ENCODE data around the gene YY1AP1.
"Not testable (repeated sequence)": the region's sequence is repeated elsewhere in the genome, so short reads cannot be mapped to it uniquely, and the experiment has no call there.

The YY1AP1 gene

GRCh38 chr1:155712636-155713035, 24.1 kb upstream of the YY1AP1 start:
- H3K27ac ChIP-seq (ENCODE audit: insufficient read depth, low read length, poor library complexity, severe bottlenecking); DNase-seq: not testable (repeated sequence)

GRCh38 chr1:155711457-155711856, 22.9 kb upstream of the YY1AP1 start:
- not testable (repeated sequence) for H3K4me1 ChIP-seq (ENCODE audit: control insufficient read depth, insufficient read depth, low read length, poor library complexity, severe bottlenecking); H3K27ac ChIP-seq (ENCODE audit: insufficient read depth, low read length, poor library complexity, severe bottlenecking); H3K27me3 ChIP-seq (replicated peaks; ENCODE audit: control insufficient read depth, insufficient read depth, low read length, poor library complexity, severe bottlenecking); H3K4me3 ChIP-seq (ENCODE audit: insufficient read depth, low read depth, low read length, poor library complexity, severe bottlenecking); DNase-seq; H3K9me3 ChIP-seq (ENCODE audit: control insufficient read depth, low read length); H3K36me3 ChIP-seq (ENCODE audit: control insufficient read depth, insufficient read depth, low read length)

More at GRCh38 chr1:155712636-155713035, 24.1 kb upstream of the YY1AP1 start:
- H3K4me3 ChIP-seq (ENCODE audit: insufficient read depth, low read depth, low read length, poor library complexity, severe bottlenecking); H3K27me3 ChIP-seq (replicated peaks; ENCODE audit: control insufficient read depth, insufficient read depth, low read length, poor library complexity, severe bottlenecking); H3K36me3 ChIP-seq (ENCODE audit: control insufficient read depth, insufficient read depth, low read length); H3K9me3 ChIP-seq (ENCODE audit: control insufficient read depth, low read length); H3K4me1 ChIP-seq (ENCODE audit: control insufficient read depth, insufficient read depth, low read length, poor library complexity, severe bottlenecking): not testable (repeated sequence)

- no peak for DNase-seq
- H3K27me3 ChIP-seq (replicated peaks; ENCODE audit: control insufficient read depth, insufficient read depth, low read length, poor library complexity, severe bottlenecking), result no peaks in the 10 kb centered on the region
- peaks cover 2% of the 10 kb centered on the region for H3K36me3 ChIP-seq (ENCODE audit: control insufficient read depth, insufficient read depth, low read length)
- no peaks in the 10 kb centered on the region for H3K9me3 ChIP-seq (ENCODE audit: control insufficient read depth, low read length)
- H3K4me3 ChIP-seq (ENCODE audit: insufficient read depth, low read depth, low read length, poor library complexity, severe bottlenecking), result no peak overlapping the region
- no peak overlapping the region for H3K27ac ChIP-seq (ENCODE audit: insufficient read depth, low read length, poor library complexity, severe bottlenecking)
- no peaks in the 10 kb centered on the region for H3K4me1 ChIP-seq (ENCODE audit: control insufficient read depth, insufficient read depth, low read length, poor library complexity, severe bottlenecking)
These were observed 20.8 kb upstream of the YY1AP1 start for GRCh38 chr1:155709391-155709790.

- H3K27ac ChIP-seq (ENCODE audit: insufficient read depth, low read length, poor library complexity, severe bottlenecking), result no peak overlapping the region
- DNase-seq, result no peak
- H3K36me3 ChIP-seq (ENCODE audit: control insufficient read depth, insufficient read depth, low read length), result peaks cover 2% of the 10 kb centered on the region
- no peaks in the 10 kb centered on the region for H3K9me3 ChIP-seq (ENCODE audit: control insufficient read depth, low read length)
- no peaks in the 10 kb centered on the region for H3K27me3 ChIP-seq (replicated peaks; ENCODE audit: control insufficient read depth, insufficient read depth, low read length, poor library complexity, severe bottlenecking)
- no peak overlapping the region for H3K4me3 ChIP-seq (ENCODE audit: insufficient read depth, low read depth, low read length, poor library complexity, severe bottlenecking)
- no peaks in the 10 kb centered on the region for H3K4me1 ChIP-seq (ENCODE audit: control insufficient read depth, insufficient read depth, low read length, poor library complexity, severe bottlenecking)
These were observed 17.6 kb upstream of the YY1AP1 start for GRCh38 chr1:155706139-155706538.

GRCh38 chr1:155704414-155704813, 15.8 kb upstream of the YY1AP1 start:
- not testable (repeated sequence) for H3K27ac ChIP-seq (ENCODE audit: insufficient read depth, low read length, poor library complexity, severe bottlenecking); H3K9me3 ChIP-seq (ENCODE audit: control insufficient read depth, low read length); DNase-seq

GRCh38 chr1:155703216-155703615, 14.6 kb upstream of the YY1AP1 start:
- H3K9me3 ChIP-seq (ENCODE audit: control insufficient read depth, low read length), result no peaks in the 10 kb centered on the region
- H3K27ac ChIP-seq (ENCODE audit: insufficient read depth, low read length, poor library complexity, severe bottlenecking), result no peak overlapping the region
- H3K27me3 ChIP-seq (replicated peaks; ENCODE audit: control insufficient read depth, insufficient read depth, low read length, poor library complexity, severe bottlenecking), result no peaks in the 10 kb centered on the region
- no peaks in the 10 kb centered on the region for H3K4me1 ChIP-seq (ENCODE audit: control insufficient read depth, insufficient read depth, low read length, poor library complexity, severe bottlenecking)
- H3K36me3 ChIP-seq (ENCODE audit: control insufficient read depth, insufficient read depth, low read length), result no peaks in the 10 kb centered on the region
- no peak overlapping the region for H3K4me3 ChIP-seq (ENCODE audit: insufficient read depth, low read depth, low read length, poor library complexity, severe bottlenecking)
- no peak for DNase-seq

More at GRCh38 chr1:155704414-155704813, 15.8 kb upstream of the YY1AP1 start:
- H3K36me3 ChIP-seq (ENCODE audit: control insufficient read depth, insufficient read depth, low read length); H3K4me1 ChIP-seq (ENCODE audit: control insufficient read depth, insufficient read depth, low read length, poor library complexity, severe bottlenecking); H3K27me3 ChIP-seq (replicated peaks; ENCODE audit: control insufficient read depth, insufficient read depth, low read length, poor library complexity, severe bottlenecking); H3K4me3 ChIP-seq (ENCODE audit: insufficient read depth, low read depth, low read length, poor library complexity, severe bottlenecking): not testable (repeated sequence)

- H3K4me3 ChIP-seq (ENCODE audit: insufficient read depth, low read depth, low read length, poor library complexity, severe bottlenecking); DNase-seq; H3K36me3 ChIP-seq (ENCODE audit: control insufficient read depth, insufficient read depth, low read length); H3K27ac ChIP-seq (ENCODE audit: insufficient read depth, low read length, poor library complexity, severe bottlenecking); H3K9me3 ChIP-seq (ENCODE audit: control insufficient read depth, low read length); H3K4me1 ChIP-seq (ENCODE audit: control insufficient read depth, insufficient read depth, low read length, poor library complexity, severe bottlenecking); H3K27me3 ChIP-seq (replicated peaks; ENCODE audit: control insufficient read depth, insufficient read depth, low read length, poor library complexity, severe bottlenecking): not testable (repeated sequence)
These were observed 13.1 kb upstream of the YY1AP1 start for GRCh38 chr1:155701675-155702074.

GRCh38 chr1:155699062-155699461, 10.5 kb upstream of the YY1AP1 start:
- not testable (repeated sequence) for DNase-seq; H3K27ac ChIP-seq (ENCODE audit: insufficient read depth, low read length, poor library complexity, severe bottlenecking); H3K36me3 ChIP-seq (ENCODE audit: control insufficient read depth, insufficient read depth, low read length); H3K4me1 ChIP-seq (ENCODE audit: control insufficient read depth, insufficient read depth, low read length, poor library complexity, severe bottlenecking); H3K4me3 ChIP-seq (ENCODE audit: insufficient read depth, low read depth, low read length, poor library complexity, severe bottlenecking); H3K9me3 ChIP-seq (ENCODE audit: control insufficient read depth, low read length); H3K27me3 ChIP-seq (replicated peaks; ENCODE audit: control insufficient read depth, insufficient read depth, low read length, poor library complexity, severe bottlenecking)

- H3K36me3 ChIP-seq (ENCODE audit: control insufficient read depth, insufficient read depth, low read length), result no peaks in the 10 kb centered on the region
- no peak overlapping the region for H3K27ac ChIP-seq (ENCODE audit: insufficient read depth, low read length, poor library complexity, severe bottlenecking)
- no peaks in the 10 kb centered on the region for H3K27me3 ChIP-seq (replicated peaks; ENCODE audit: control insufficient read depth, insufficient read depth, low read length, poor library complexity, severe bottlenecking)
- H3K4me3 ChIP-seq (ENCODE audit: insufficient read depth, low read depth, low read length, poor library complexity, severe bottlenecking), result no peak overlapping the region
- no peak for DNase-seq
- peaks cover 3% of the 10 kb centered on the region for H3K4me1 ChIP-seq (ENCODE audit: control insufficient read depth, insufficient read depth, low read length, poor library complexity, severe bottlenecking)
- no peaks in the 10 kb centered on the region for H3K9me3 ChIP-seq (ENCODE audit: control insufficient read depth, low read length)
These were observed 9.9 kb upstream of the YY1AP1 start for GRCh38 chr1:155698382-155699038.

GRCh38 chr1:155697616-155698015, 9.0 kb upstream of the YY1AP1 start:
- not testable (repeated sequence) for H3K27ac ChIP-seq (ENCODE audit: insufficient read depth, low read length, poor library complexity, severe bottlenecking); H3K4me1 ChIP-seq (ENCODE audit: control insufficient read depth, insufficient read depth, low read length, poor library complexity, severe bottlenecking); H3K9me3 ChIP-seq (ENCODE audit: control insufficient read depth, low read length); H3K27me3 ChIP-seq (replicated peaks; ENCODE audit: control insufficient read depth, insufficient read depth, low read length, poor library complexity, severe bottlenecking); H3K4me3 ChIP-seq (ENCODE audit: insufficient read depth, low read depth, low read length, poor library complexity, severe bottlenecking); H3K36me3 ChIP-seq (ENCODE audit: control insufficient read depth, insufficient read depth, low read length); DNase-seq

Data from effector memory CD4-positive, alpha-beta T cell (primary cell).